Testis (tissue), 2 donors: ENCODE results near the gene AIMP1.

Experiments used
- CTCF ChIP-seq, 3 experiments: fragments of 450-650 bp in 2 of 3; fragments of 200-600 bp in 1 of 3; sonication (generic) in 1 of 3; IDR thresholded peaks; one replicate each; pipeline ENCODE4 v1.5.1; 2016 to 2019; ENCODE audit warnings: antibody characterized with exemption in 3 of 3, mild to moderate bottlenecking in 2 of 3, moderate library complexity in 1 of 3
- POLR2A ChIP-seq: fragments of 450-650 bp; IDR thresholded peaks from one replicate; pipeline ENCODE4 v1.6.1; 2017; ENCODE audit warnings: antibody characterized with exemption, mild to moderate bottlenecking, moderate library complexity

GRCh38 chr4:106315476-106315967 lies 828 bp upstream of the AIMP1 start:
- TF ChIP-seq CTCF (IDR thresholded peaks at IDR 0.05) (no peak), POLR2A (no peak)
